ENCODE results near the gene AQP1.

The AQP1 gene

DNA sequence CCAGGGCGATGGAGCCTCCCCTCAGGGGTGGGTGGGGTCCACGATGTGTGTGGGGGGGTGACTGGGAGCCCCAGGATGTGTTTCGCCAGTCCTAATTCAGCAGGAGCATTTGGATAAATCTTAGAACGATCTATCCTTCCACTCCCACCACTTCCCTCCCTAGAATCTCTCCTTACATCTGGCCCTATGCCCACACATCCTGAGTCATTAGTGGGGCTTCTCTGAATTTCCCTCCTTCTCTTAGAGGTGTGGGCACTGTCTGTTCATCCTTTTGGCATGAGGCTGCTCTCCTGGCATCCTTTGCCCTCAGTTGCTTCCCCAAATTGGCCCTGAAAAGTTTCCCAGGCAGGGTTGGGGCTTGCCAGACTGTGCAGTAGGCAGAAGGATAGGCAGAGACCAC, 53.7 kb downstream of the AQP1 start:
- no peak for TF ChIP-seq ZFX (IDR thresholded peaks at IDR 0.05)
- TF ChIP-seq, protein P1, sequence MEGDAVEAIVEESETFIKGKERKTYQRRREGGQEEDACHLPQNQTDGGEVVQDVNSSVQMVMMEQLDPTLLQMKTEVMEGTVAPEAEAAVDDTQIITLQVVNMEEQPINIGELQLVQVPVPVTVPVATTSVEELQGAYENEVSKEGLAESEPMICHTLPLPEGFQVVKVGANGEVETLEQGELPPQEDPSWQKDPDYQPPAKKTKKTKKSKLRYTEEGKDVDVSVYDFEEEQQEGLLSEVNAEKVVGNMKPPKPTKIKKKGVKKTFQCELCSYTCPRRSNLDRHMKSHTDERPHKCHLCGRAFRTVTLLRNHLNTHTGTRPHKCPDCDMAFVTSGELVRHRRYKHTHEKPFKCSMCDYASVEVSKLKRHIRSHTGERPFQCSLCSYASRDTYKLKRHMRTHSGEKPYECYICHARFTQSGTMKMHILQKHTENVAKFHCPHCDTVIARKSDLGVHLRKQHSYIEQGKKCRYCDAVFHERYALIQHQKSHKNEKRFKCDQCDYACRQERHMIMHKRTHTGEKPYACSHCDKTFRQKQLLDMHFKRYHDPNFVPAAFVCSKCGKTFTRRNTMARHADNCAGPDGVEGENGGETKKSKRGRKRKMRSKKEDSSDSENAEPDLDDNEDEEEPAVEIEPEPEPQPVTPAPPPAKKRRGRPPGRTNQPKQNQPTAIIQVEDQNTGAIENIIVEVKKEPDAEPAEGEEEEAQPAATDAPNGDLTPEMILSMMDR (conservative IDR thresholded peaks at IDR 0.05): no peak
- H3K27ac ChIP-seq: no peak overlapping the region

DNA sequence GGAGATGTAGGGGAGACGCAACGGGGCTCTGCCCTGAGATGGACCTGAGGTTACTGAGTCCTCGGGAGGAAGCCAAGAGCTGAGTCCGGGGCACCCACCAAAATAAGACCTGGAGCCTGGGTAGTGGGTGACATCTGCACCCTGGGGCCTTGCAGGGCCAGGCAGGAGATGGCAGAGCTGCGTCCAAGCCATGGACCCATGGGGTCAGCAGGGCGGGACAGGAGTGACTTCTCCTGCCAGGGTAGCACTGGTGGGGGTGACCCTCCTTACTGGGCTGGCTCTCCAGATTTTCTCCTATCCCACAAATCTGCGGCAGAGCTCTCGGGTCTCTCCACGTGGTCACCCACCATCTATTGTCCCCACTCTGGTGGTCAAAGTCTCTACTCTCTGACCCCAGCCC, 54.2 kb downstream of the AQP1 start:
- TF ChIP-seq, protein P1 (conservative IDR thresholded peaks at IDR 0.05): no peak
- no peak for TF ChIP-seq ZFX (IDR thresholded peaks at IDR 0.05)
- H3K27ac ChIP-seq: no peak overlapping the region

- no peak overlapping the region for H3K27ac ChIP-seq
These were observed 56.6 kb downstream of the AQP1 start for GRCh38 chr7:30968294-30968693.

DNA sequence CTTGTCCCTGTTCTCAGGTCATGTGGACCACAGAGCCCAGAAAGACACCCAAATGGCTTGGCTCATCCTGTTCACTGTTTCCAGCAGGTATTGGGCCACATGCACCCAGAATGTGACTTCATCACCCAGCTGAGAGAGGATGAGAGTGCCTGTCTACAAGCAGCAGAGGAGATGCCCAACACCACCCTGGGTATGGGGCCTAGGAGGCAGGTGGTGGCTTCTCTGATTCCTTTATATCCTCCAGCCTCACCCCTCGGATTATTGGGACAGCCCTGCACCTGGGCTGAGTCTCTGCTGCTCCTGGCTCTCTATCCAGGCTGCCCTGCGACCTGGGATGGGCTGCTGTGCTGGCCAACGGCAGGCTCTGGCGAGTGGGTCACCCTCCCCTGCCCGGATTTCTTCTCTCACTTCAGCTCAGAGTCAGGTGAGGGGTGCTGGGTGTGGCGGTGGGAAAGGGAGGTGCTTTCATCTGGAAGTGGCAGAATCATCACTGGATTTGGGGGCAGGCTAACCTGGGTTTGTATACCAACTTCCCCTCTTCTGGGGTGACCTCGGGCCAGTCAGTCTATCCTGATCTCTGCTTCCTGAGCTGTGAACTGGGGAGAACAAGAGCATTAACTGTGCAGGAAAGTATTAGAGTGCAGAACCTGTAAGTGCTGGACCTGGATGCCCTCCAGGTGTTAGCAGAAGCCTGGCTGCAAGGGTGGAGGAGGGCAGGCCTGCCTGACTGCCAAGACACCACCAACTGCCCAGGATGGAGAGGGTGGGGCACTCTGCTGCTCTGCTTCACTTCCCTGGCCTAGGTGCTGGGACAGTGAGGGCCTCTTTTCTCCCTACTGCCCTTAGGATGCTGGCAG, 57.3 kb downstream of the AQP1 start:
- TF ChIP-seq, protein P1 (conservative IDR thresholded peaks at IDR 0.05): no peak
- H3K27ac ChIP-seq: peak overlapping the region; percentile 72

More at GRCh38 chr7:30968294-30968693, 56.6 kb downstream of the AQP1 start:
- no peak for TF ChIP-seq ZFX (IDR thresholded peaks at IDR 0.05)
- TF ChIP-seq, protein P1 (conservative IDR thresholded peaks at IDR 0.05): no peak

DNA sequence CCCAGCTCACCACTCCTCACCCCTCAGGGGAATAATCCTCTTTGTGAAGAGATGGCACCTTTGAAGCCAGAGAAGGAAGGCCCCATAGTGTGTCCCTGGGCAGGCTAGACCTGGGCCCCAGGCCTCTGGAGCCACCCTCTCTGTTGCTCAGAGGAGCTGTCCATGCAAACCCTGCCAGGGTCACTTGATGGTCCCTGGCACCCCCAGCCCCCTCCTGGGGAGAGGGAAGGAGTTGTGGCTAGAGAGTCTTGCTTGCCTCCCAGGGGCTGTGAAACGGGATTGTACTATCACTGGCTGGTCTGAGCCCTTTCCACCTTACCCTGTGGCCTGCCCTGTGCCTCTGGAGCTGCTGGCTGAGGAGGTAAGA, 57.9 kb downstream of the AQP1 start:
- H3K27ac ChIP-seq: peak overlapping the region; percentile 72

DNA sequence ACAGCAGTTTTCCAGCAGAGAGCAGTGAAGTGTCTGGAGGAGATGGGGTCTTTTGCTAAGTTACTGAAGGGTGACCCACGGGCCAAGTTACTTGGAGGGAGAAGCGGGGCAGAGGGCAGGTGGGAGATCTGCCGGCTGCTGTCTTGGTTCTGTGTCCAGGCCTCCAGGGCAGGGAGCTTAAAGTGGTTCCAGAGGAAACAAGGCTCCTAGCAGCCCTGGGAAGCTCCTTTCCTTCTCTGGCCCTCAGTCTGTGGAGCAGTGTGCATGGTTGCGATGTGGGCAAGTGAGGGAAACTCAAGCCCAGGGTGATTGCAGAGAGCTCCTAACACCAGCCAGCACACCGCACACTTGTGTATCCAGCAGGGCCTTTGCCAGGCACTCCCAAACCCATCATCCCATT, 58.4 kb downstream of the AQP1 start:
- H3K27ac ChIP-seq: peak overlapping the region; percentile 72
- TF ChIP-seq, protein P1 (conservative IDR thresholded peaks at IDR 0.05): no peak
- no peak for TF ChIP-seq ZFX (IDR thresholded peaks at IDR 0.05)

More for the DNA sequence above, 57.9 kb downstream of the AQP1 start:
- TF ChIP-seq, protein P1 (conservative IDR thresholded peaks at IDR 0.05): no peak
- TF ChIP-seq ZFX (IDR thresholded peaks at IDR 0.05): no peak

DNA sequence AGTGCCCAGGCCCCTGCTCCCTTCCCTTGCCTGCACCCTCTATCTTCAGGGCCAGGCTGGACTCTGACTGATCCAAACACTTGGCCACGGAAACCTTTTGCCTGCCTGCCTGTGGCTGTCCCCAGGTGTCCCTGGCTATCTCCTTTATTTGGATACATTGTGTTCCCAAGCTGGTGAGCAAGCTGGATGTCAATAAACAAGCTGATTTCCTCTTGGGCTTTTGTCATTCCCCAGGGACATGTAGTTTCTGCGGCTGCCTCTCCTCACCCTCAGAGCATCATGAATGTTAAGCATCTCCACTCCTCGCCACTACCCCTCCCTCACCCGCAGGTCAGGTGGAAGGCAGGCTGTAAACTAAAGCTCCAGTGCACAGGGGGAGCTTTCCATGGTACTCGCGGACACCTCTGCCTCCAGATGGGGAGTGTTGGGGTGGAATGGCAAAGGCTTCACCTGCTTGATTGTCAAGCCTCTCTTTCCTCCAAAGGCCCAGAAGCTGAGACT, 59.0 kb downstream of the AQP1 start:
- TF ChIP-seq ZFX (IDR thresholded peaks at IDR 0.05): no peak
- TF ChIP-seq, protein P1 (conservative IDR thresholded peaks at IDR 0.05): no peak
- peak overlapping the region; percentile 72 for H3K27ac ChIP-seq

Data from C4-2B (cell line).